Measurements from ENCODE around the gene EFNA1.

DNA sequence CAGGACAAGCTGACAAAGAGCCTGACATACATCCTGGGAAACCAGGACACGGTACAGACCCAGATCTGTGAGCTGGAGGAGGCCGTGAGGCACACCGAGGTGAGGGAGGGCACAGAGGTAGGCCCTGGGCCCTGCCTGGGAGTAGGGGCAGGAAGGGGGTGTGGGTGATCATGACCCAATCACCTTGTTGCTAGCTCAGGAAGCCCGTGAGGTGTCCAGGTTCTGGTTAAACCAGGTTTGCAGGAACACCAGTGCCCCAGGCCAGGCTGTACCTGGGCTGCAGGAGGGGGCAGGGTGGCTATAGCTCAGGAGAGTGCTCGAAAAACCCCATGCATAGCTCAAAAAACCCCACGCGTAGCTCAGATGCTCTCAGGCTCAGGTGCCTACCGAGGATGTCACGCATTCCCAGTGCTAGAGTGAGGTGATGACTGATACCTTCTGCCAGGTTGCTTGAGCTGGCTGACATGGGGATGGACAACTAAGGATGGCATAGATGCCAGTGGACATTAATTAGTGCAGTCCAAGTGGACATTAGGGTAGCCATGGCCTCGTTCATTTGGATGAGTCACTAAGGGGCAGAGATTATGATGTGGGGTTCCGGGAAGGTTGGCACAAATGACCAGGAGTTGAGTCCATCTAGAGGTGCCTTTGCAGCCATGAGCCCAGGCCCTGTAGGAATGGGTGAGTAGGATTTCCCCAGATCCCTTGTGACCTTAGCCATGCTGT is 49.7 kb downstream of the EFNA1 start:
- TF ChIP-seq, protein P1, sequence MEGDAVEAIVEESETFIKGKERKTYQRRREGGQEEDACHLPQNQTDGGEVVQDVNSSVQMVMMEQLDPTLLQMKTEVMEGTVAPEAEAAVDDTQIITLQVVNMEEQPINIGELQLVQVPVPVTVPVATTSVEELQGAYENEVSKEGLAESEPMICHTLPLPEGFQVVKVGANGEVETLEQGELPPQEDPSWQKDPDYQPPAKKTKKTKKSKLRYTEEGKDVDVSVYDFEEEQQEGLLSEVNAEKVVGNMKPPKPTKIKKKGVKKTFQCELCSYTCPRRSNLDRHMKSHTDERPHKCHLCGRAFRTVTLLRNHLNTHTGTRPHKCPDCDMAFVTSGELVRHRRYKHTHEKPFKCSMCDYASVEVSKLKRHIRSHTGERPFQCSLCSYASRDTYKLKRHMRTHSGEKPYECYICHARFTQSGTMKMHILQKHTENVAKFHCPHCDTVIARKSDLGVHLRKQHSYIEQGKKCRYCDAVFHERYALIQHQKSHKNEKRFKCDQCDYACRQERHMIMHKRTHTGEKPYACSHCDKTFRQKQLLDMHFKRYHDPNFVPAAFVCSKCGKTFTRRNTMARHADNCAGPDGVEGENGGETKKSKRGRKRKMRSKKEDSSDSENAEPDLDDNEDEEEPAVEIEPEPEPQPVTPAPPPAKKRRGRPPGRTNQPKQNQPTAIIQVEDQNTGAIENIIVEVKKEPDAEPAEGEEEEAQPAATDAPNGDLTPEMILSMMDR (IDR thresholded peaks at IDR 0.05; ENCODE audit: low read depth, low read length, poor library complexity, severe bottlenecking): no peak
- no peak for TF ChIP-seq EZH2phosphoT487 (IDR thresholded peaks at IDR 0.05; ENCODE audit: borderline replicate concordance, low read length)
